Lower leg skin (tissue), 3 donors: ENCODE data around the gene VIL1.

ENCODE experiments used
- CTCF ChIP-seq, 3 donors: fragments of 450-650 bp; IDR thresholded peaks; one replicate each; pipeline ENCODE4 v1.5.1; 2016; ENCODE audit warnings: antibody characterized with exemption in 3 of 3, mild to moderate bottlenecking in 3 of 3, moderate library complexity in 2 of 3
- POLR2A ChIP-seq, 2 donors: fragments of 450-650 bp; IDR thresholded peaks; one replicate each; pipeline ENCODE4 v1.6.1; 2016 to 2017; ENCODE audit warnings: antibody characterized with exemption in 2 of 2, mild to moderate bottlenecking in 1 of 2, moderate library complexity in 1 of 2

GRCh38 chr2:218418717-218419458 is at the start of gene VIL1:
- TF ChIP-seq POLR2A (IDR thresholded peaks at IDR 0.05) = no peak
- no peak for TF ChIP-seq CTCF (IDR thresholded peaks at IDR 0.05)
